ENCODE results near the gene MAP1LC3C. TPM values are rescaled to one million over a fixed set of nuclear protein-coding genes. Genes with fewer than 3 reads are reported as not detected.

The MAP1LC3C gene
- total and polyA plus RNA-seq, 2 donors (not counting 1 experiment from before 2014, with no cell fraction given) = not detected

GRCh38 chr1:242005866-242006535 is 7.1 kb upstream of the MAP1LC3C start:
- Histone ChIP-seq H3K36me3 (replicated peaks in 1 of 2; ENCODE audit: control extremely low read depth in 1 of 2, control insufficient read depth in 1 of 2, extremely low read depth in 1 of 2, insufficient read depth in 2 of 2, low read length in 1 of 2) (no peaks in the 10 kb centered on the region), H2AFZ (ENCODE audit: insufficient read depth, low read depth, low read length, poor library complexity, severe bottlenecking) (no peak overlapping the region), H3K79me2 (ENCODE audit: control insufficient read depth, insufficient read depth, low read length) (no peaks in the 10 kb centered on the region), H3K4me2 (replicated peaks; ENCODE audit: low read depth, low read length, poor library complexity, severe bottlenecking) (no peak overlapping the region), H4K20me1 (ENCODE audit: control insufficient read depth, insufficient read depth, low read length, poor library complexity, severe bottlenecking) (no peaks in the 10 kb centered on the region), H3K27ac (ENCODE audit: low read length in 2 of 2) (no peak overlapping the region), H3K9ac (ENCODE audit: low read length) (no peak overlapping the region), H3K27me3 (replicated peaks in 1 of 4; ENCODE audit: control extremely low read depth in 1 of 4, control insufficient read depth in 3 of 4, insufficient read depth in 4 of 4, low read length in 3 of 4) (no peaks in the 10 kb centered on the region), H3K4me1 (ENCODE audit: control insufficient read depth in 2 of 2, insufficient read depth in 2 of 2, low read length in 2 of 2) (no peaks in the 10 kb centered on the region), H3K9me3 (ENCODE audit: control extremely low read depth in 1 of 3, control insufficient read depth in 2 of 3, insufficient read depth in 1 of 3, low read length in 2 of 3) (no peaks in the 10 kb centered on the region), H3K4me3 (ENCODE audit: control extremely low read depth in 1 of 5, extremely low read depth in 1 of 5, insufficient read depth in 1 of 5, low read depth in 2 of 5, low read length in 4 of 5) (no peak overlapping the region)
- Mint-ChIP-seq H3K4me3 (no peak overlapping the region), H3K4me1 (no peaks in the 10 kb centered on the region), H3K9me3 (ENCODE audit: insufficient read depth) (no peaks in the 10 kb centered on the region), H3K27me3 (peaks cover 6% of the 10 kb centered on the region), H3K27ac (no peak overlapping the region)
- CTCF ChIA-PET = interaction anchor here (0.7 to 4.1 kb wide), 3 partner anchors 8 to 150 kb away, joined by 3 to 23 read pairs (median 3); partner anchors contain the start of gene MAP1LC3C
- no CpG with 5 or more reads among the region's 5 CpGs for WGBS (ENCODE audit: insufficient coverage)
- no peak for TF ChIP-seq EZH2 (IDR thresholded peaks at IDR 0.05; ENCODE audit: borderline replicate concordance, insufficient read depth, low read depth, low read length, poor library complexity, severe bottlenecking)
- TF ChIP-seq, protein P1, sequence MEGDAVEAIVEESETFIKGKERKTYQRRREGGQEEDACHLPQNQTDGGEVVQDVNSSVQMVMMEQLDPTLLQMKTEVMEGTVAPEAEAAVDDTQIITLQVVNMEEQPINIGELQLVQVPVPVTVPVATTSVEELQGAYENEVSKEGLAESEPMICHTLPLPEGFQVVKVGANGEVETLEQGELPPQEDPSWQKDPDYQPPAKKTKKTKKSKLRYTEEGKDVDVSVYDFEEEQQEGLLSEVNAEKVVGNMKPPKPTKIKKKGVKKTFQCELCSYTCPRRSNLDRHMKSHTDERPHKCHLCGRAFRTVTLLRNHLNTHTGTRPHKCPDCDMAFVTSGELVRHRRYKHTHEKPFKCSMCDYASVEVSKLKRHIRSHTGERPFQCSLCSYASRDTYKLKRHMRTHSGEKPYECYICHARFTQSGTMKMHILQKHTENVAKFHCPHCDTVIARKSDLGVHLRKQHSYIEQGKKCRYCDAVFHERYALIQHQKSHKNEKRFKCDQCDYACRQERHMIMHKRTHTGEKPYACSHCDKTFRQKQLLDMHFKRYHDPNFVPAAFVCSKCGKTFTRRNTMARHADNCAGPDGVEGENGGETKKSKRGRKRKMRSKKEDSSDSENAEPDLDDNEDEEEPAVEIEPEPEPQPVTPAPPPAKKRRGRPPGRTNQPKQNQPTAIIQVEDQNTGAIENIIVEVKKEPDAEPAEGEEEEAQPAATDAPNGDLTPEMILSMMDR (IDR thresholded peaks at IDR 0.05) = no peak
- POLR2A ChIA-PET = no interaction called here
- no peak for DNase-seq
- intact Hi-C loops (cut with micrococcal nuclease) = no loop called here
- no peak for ATAC-seq (ENCODE audit: low read depth)

DNA sequence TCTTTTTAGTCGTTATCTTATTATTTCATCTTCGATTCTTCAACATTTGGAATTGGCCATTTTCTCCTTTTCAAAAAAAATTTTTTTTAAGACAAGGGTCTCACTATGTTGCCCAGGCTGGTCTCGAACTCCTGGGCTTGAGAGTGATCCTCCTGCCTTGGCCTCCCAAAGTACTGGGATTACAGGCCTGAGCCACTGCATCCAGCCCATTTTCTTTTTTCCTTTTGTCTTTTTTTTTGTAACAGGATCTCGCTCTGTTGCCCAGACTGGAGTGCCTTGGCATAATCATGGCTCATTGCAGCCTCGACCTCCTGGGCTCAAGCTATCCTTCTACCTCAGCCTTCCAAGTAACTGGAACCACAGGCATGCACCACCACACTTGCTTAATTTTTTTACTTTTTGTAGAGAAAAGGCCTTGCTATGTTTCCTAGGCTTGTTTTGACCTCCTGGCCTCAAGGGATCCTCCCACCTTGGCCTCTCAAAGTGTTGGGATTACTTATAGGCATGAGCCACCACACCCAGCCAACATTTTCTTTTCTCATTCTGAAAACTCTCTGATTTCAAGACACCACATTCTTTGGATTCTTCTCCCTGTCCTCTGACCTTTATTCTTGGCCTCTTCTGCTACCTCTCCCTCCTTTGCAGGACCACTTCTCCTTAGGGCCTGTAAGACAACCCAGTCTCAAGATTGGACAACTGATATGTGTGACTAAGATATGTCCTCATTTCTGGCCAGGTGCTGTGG is 6.0 kb upstream of the MAP1LC3C start:
- CTCF ChIA-PET = interaction anchor here (0.6 to 0.7 kb wide), 2 partner anchors 16 to 151 kb away, joined by 3 read pairs; no protein-coding TSS in a partner anchor
- WGBS (ENCODE audit: insufficient coverage) = 90% methylated on average over 5 of the region's 5 CpGs
- Mint-ChIP-seq H3K9me3 (ENCODE audit: insufficient read depth) (no peaks in the 10 kb centered on the region), H3K4me1 (no peaks in the 10 kb centered on the region), H3K27ac (no peak overlapping the region), H3K27me3 (peaks cover 6% of the 10 kb centered on the region), H3K4me3 (no peak overlapping the region)
- H3K4me2 ChIP-seq (replicated peaks; ENCODE audit: low read depth, low read length, poor library complexity, severe bottlenecking) = no peak overlapping the region
- H3K9me3 ChIP-seq (ENCODE audit: control extremely low read depth in 1 of 3, control insufficient read depth in 2 of 3, insufficient read depth in 1 of 3, low read length in 2 of 3) = no peaks in the 10 kb centered on the region
- no peak for DNase-seq
- TF ChIP-seq, protein P1 (IDR thresholded peaks at IDR 0.05) = no peak
- TF ChIP-seq EZH2 (IDR thresholded peaks at IDR 0.05; ENCODE audit: borderline replicate concordance, insufficient read depth, low read depth, low read length, poor library complexity, severe bottlenecking) = no peak
- ATAC-seq (ENCODE audit: low read depth) = no peak
- no peaks in the 10 kb centered on the region for H3K4me1 ChIP-seq (ENCODE audit: control insufficient read depth in 2 of 2, insufficient read depth in 2 of 2, low read length in 2 of 2)
- intact Hi-C loops (cut with micrococcal nuclease) = no loop called here
- no peaks in the 10 kb centered on the region for H3K36me3 ChIP-seq (replicated peaks in 1 of 2; ENCODE audit: control extremely low read depth in 1 of 2, control insufficient read depth in 1 of 2, extremely low read depth in 1 of 2, insufficient read depth in 2 of 2, low read length in 1 of 2)
- no peak overlapping the region for H2AFZ ChIP-seq (ENCODE audit: insufficient read depth, low read depth, low read length, poor library complexity, severe bottlenecking)
- H3K79me2 ChIP-seq (ENCODE audit: control insufficient read depth, insufficient read depth, low read length) = no peaks in the 10 kb centered on the region
- POLR2A ChIA-PET = no interaction called here
- H3K4me3 ChIP-seq (ENCODE audit: control extremely low read depth in 1 of 5, extremely low read depth in 1 of 5, insufficient read depth in 1 of 5, low read depth in 2 of 5, low read length in 4 of 5) = no peak overlapping the region
- H4K20me1 ChIP-seq (ENCODE audit: control insufficient read depth, insufficient read depth, low read length, poor library complexity, severe bottlenecking) = no peaks in the 10 kb centered on the region
- H3K9ac ChIP-seq (ENCODE audit: low read length) = no peak overlapping the region
- H3K27ac ChIP-seq (ENCODE audit: low read length in 2 of 2) = no peak overlapping the region
- no peaks in the 10 kb centered on the region for H3K27me3 ChIP-seq (replicated peaks in 1 of 4; ENCODE audit: control extremely low read depth in 1 of 4, control insufficient read depth in 3 of 4, insufficient read depth in 4 of 4, low read length in 3 of 4)
